ENCODE measurements around the gene ROR1.
"Not testable (repeated sequence)": the region's sequence is repeated elsewhere in the genome, so short reads cannot be mapped to it uniquely, and the experiment has no call there.

Gene ROR1

DNA sequence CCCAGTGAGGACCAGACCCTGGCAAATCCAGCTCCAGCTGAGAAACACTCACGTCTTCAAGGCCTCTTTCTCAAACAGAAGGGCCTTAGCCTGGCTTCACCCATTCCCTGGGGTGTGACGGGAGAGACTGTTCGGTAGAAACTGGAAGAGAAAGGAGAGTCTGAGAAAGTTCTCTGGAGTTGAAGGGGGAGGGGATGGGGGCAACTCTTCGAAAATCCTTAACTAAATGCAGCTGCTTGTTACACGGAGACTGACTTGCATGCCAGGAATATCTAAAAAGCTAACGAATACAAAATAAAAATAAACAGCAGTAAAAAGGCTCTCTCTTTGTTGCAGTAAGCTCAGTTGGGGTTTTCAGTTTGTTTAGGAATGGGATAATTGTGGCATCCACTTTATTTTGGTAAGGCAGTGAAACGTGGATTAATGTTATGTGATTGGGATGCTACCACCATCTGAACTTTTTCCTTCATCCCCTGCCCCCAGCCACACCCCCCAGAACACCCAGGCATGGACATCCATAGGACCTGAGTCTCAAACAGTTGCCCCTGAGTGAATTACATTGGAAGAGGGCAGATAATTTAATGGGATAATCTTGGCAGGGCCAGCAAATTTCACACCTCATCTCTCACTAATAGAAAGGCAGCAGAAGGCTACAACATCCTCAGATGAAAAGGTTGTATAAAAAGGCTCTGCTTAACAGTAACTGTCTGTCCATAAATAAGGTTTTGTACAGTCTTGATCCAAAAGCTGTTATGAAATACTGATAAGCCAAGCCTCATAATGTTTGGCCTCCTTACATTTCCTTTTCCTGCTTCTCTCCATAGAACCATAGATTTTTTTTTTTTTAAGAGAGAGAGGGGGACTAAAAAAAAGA lies 5.8 kb downstream of the ROR1 start:
- Histone ChIP-seq H3K27me3 (peaks cover 98% of the 10 kb centered on the region), H3K27ac (no peak overlapping the region), H3K9me3 (no peaks in the 10 kb centered on the region), H3K4me1 (ENCODE audit: control insufficient read depth in 1 of 2, insufficient read depth in 1 of 2, low read depth in 1 of 2, low read length in 1 of 2) (peaks cover 0 to 6% of the 10 kb centered on the region in 2 experiments), H3K4me3 (ENCODE audit: low read depth in 1 of 2, low read length in 1 of 2) (no peak overlapping the region), H3K36me3 (no peaks in the 10 kb centered on the region)
- TF ChIP-seq, protein P1, sequence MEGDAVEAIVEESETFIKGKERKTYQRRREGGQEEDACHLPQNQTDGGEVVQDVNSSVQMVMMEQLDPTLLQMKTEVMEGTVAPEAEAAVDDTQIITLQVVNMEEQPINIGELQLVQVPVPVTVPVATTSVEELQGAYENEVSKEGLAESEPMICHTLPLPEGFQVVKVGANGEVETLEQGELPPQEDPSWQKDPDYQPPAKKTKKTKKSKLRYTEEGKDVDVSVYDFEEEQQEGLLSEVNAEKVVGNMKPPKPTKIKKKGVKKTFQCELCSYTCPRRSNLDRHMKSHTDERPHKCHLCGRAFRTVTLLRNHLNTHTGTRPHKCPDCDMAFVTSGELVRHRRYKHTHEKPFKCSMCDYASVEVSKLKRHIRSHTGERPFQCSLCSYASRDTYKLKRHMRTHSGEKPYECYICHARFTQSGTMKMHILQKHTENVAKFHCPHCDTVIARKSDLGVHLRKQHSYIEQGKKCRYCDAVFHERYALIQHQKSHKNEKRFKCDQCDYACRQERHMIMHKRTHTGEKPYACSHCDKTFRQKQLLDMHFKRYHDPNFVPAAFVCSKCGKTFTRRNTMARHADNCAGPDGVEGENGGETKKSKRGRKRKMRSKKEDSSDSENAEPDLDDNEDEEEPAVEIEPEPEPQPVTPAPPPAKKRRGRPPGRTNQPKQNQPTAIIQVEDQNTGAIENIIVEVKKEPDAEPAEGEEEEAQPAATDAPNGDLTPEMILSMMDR (IDR thresholded peaks at IDR 0.05) = no peak

DNA sequence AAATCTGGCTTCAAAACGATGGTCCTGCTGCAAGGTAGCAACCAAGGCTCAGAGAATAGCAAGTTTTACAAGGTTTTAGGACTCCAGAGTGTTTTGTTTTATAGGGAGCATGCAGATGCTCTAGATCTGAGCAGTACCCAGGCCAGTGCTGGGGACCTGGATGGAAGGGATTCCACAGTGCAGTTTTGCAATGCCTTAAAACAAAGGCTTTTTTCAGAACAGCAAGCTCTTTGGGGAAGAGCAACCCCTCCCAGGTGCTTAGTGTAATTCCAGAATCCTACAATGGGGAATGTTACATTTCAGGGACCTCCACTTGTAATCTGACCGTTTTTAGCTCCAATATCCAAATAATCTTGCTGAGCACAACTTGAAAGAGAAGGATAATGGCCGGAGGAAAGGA lies 6.7 kb downstream of the ROR1 start:
- H3K4me3 ChIP-seq (ENCODE audit: low read depth in 1 of 2, low read length in 1 of 2) = no peak overlapping the region
- H3K36me3 ChIP-seq = no peaks in the 10 kb centered on the region
- H3K4me1 ChIP-seq (ENCODE audit: control insufficient read depth in 1 of 2, insufficient read depth in 1 of 2, low read depth in 1 of 2, low read length in 1 of 2) = no peaks in the 10 kb centered on the region
- no peaks in the 10 kb centered on the region for H3K9me3 ChIP-seq
- TF ChIP-seq, protein P1 (IDR thresholded peaks at IDR 0.05) = no peak
- H3K27me3 ChIP-seq = peaks cover 94% of the 10 kb centered on the region
- no peak overlapping the region for H3K27ac ChIP-seq

DNA sequence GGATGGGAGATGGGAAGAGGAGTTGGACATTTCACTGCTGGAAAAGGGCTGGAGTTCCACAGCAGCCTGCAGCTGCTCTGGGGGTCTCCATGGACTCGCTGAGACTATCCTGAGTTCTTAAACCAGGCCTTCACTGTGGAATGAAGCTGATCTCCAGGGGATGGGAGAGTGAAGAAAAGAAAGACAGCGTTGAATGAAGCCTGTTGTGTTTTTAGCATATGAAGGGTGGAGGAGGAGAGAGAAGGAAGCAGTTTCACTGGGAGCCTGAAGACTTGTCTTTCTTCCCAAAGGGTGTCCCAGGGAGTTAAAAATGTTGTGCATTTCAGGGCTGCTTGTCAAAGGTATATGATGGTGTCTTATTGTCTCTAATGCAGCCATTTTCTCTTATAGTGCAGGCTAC lies 9.2 kb downstream of the ROR1 start:
- TF ChIP-seq, protein P1 (IDR thresholded peaks at IDR 0.05) = no peak
- peaks cover 70% of the 10 kb centered on the region for H3K27me3 ChIP-seq
- no peak overlapping the region for H3K27ac ChIP-seq
- no peaks in the 10 kb centered on the region for H3K9me3 ChIP-seq
- no peaks in the 10 kb centered on the region for H3K4me1 ChIP-seq (ENCODE audit: control insufficient read depth in 1 of 2, insufficient read depth in 1 of 2, low read depth in 1 of 2, low read length in 1 of 2)
- no peaks in the 10 kb centered on the region for H3K36me3 ChIP-seq
- H3K4me3 ChIP-seq (ENCODE audit: low read depth in 1 of 2, low read length in 1 of 2) = no peak overlapping the region

DNA sequence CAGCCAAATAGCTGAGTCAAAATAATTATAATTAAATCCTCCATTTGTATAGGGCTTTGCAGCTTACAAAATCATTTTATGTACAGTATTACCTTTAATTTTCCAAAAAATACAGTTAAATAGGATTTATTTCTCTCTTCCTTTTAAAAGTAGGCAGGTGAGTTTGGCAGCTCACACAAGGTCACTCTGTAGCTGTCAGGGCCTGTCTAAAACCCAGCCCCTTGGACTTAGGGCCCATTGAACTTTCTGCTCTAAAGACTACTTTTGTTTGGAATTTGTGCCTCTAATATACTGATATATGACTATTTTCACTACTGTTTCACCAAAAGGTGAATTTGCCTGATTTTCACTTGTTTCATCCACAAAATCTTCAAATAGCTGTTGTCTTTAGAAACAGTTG lies 10.3 kb downstream of the ROR1 start:
- no peaks in the 10 kb centered on the region for H3K4me1 ChIP-seq (ENCODE audit: control insufficient read depth in 1 of 2, insufficient read depth in 1 of 2, low read depth in 1 of 2, low read length in 1 of 2)
- peaks cover 59% of the 10 kb centered on the region for H3K27me3 ChIP-seq
- H3K4me3 ChIP-seq (ENCODE audit: low read depth in 1 of 2, low read length in 1 of 2) = no peak overlapping the region
- no peaks in the 10 kb centered on the region for H3K36me3 ChIP-seq
- no peak overlapping the region for H3K27ac ChIP-seq
- H3K9me3 ChIP-seq = no peaks in the 10 kb centered on the region
- TF ChIP-seq, protein P1 (IDR thresholded peaks at IDR 0.05) = no peak

DNA sequence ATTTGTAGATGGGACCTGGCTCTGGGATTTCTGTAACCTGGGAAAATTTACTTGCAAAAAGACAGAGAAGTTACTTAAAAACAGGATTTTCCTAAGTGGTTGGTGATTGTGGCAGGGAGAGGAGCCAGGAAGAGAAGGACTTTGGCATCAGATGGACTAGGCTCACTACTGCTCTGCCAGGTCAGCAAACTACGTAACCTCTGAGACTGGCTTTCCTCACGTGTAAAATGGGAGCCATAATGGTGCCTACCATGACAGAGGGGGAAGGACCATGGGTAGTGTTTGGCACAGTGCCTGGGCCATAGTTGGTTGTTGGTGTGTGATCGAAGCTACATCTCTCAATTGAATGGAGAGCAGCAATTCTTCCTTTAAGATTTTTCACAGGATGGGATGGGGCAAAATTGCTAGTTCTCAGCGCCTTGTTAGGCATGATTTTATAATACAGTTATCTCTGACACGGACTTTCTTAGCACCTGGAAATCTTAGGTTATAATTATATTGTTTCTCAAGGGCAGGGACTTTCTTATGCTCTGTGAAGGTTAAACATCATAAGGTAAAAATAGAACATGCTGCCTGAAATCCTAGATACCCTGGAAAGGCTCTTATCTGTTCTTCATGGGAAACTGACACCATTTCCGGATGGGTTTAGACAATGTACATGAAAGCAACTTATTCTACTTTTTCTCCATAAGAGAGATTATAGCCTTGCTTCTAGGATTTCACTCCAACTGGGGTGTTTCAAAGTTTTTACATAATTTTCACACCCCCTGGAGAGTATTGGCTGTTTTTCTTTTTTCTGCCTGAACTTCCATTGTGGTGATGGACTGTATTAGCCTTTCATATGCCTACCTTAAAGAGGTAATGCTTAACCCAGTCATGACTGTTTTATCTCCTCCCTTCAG lies 10.9 kb downstream of the ROR1 start:
- Histone ChIP-seq H3K9me3 (no peaks in the 10 kb centered on the region), H3K4me3 (ENCODE audit: low read depth in 1 of 2, low read length in 1 of 2) (no peak overlapping the region), H3K4me1 (ENCODE audit: control insufficient read depth in 1 of 2, insufficient read depth in 1 of 2, low read depth in 1 of 2, low read length in 1 of 2) (no peaks in the 10 kb centered on the region), H3K27me3 (peaks cover 53% of the 10 kb centered on the region), H3K27ac (no peak overlapping the region), H3K36me3 (no peaks in the 10 kb centered on the region)
- TF ChIP-seq, protein P1 (IDR thresholded peaks at IDR 0.05) = no peak

DNA sequence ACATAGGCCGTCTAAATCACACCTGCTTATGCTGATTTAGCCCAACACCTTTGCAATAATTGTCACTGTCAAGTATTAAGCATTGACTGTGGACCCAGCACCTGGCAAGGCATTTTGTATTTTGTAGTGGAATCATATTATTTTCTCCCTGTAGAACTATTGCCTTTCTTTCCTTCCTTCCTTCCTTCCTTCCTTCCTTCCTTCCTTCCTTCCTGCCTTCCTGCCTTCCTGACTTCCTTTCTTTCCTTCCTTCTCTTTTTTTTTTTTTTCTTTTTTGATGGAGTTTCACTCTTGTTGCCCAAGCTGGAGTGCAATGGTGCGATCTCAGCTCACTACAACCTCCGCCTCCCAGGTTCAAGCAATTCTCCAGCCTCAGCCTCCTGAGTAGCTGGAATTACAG lies 13.5 kb downstream of the ROR1 start:
- not testable (repeated sequence) for H3K4me3 ChIP-seq (ENCODE audit: low read depth in 1 of 2, low read length in 1 of 2); H3K4me1 ChIP-seq (ENCODE audit: control insufficient read depth in 1 of 2, insufficient read depth in 1 of 2, low read depth in 1 of 2, low read length in 1 of 2); H3K27ac ChIP-seq; H3K36me3 ChIP-seq; H3K9me3 ChIP-seq
- H3K27me3 ChIP-seq = peaks cover 40% of the 10 kb centered on the region

All from neutrophil (primary cell).